Kidney (tissue), 14 donors: ENCODE data around the gene ALDH8A1. TPM values are rescaled to one million over a fixed set of nuclear protein-coding genes. Genes with fewer than 3 reads are reported as not detected.

Experiments
- DNase-seq, 5 donors: peaks; one replicate each; pipeline ENCODE4 v3.0.0-alpha.2; 2013 to 2020
- FAIRE-seq: peaks from 2 replicates; lab custom pipeline; 2012; peaks lifted over from hg19 to GRCh38; lab: Jason Lieb, UNC
- H3K27ac ChIP-seq, 2 donors: one replicate each; pipeline ENCODE4 v1.7.0; 2013; ENCODE audit warnings: low read depth in 2 of 2, low read length in 2 of 2, inconsistent platforms in 1 of 2
- H3K27me3 ChIP-seq: one replicate; pipeline ENCODE4 v1.7.1; 2013; ENCODE audit warnings: low read length, inconsistent platforms; ENCODE audit not compliant: control insufficient read depth, insufficient read depth
- H3K36me3 ChIP-seq, 3 donors: one replicate each; pipeline versions ENCODE4 v1.7.0 to v1.7.1; 2013; ENCODE audit warnings: low read length in 3 of 3, control low read depth in 1 of 3, inconsistent platforms in 1 of 3; ENCODE audit not compliant: insufficient read depth in 3 of 3, control insufficient read depth in 2 of 3
- H3K4me1 ChIP-seq, 3 donors: one replicate each; pipeline versions ENCODE4 v1.7.0 to v1.7.1; 2013; ENCODE audit warnings: low read length in 3 of 3, inconsistent platforms in 1 of 3, low read depth in 1 of 3; ENCODE audit not compliant: control insufficient read depth in 2 of 3, insufficient read depth in 2 of 3
- H3K4me3 ChIP-seq, 3 donors: one replicate each; pipeline versions ENCODE4 v1.7.0 to v1.8.1; 2013; ENCODE audit warnings: low read length in 3 of 3, control low read depth in 1 of 3, inconsistent platforms in 1 of 3
- H3K9ac ChIP-seq, 3 donors: one replicate each; pipeline versions ENCODE4 v1.7.0 to v1.7.1; 2013; ENCODE audit warnings: low read length in 3 of 3, control low read depth in 1 of 3, inconsistent platforms in 1 of 3
- H3K9me3 ChIP-seq, 3 donors: one replicate each; pipeline versions ENCODE4 v1.7.0 to v1.7.1; 2013; ENCODE audit warnings: low read length in 3 of 3, control low read depth in 1 of 3, inconsistent platforms in 1 of 3; ENCODE audit not compliant: control insufficient read depth in 2 of 3, insufficient read depth in 1 of 3
- CTCF ChIP-seq: IDR thresholded peaks from 3 replicates; pipeline ENCODE4 v1.5.1; 2012; ENCODE audit warnings: mild to moderate bottlenecking, moderate library complexity, borderline replicate concordance; ENCODE audit not compliant: insufficient read depth; ENCODE audit errors: extremely low read depth
- intact Hi-C: fragments of 100-400 bp; cut with DNase I; formaldehyde crosslinking; loops from one replicate; pipeline ENCODE4 v1.11.1; 2022
- polyA plus RNA-seq: library from polyadenylated mRNA; stranded (reverse); fragments of 350-450 nt; fragmentation: Illumina TruSeq; extraction: RNeasy Lipid Tissue Mini Kit (QIAGEN cat#74804); gene quantifications from one replicate; pipeline ENCODE4 v1.2.3, GENCODE V29; 2014; ENCODE audit warnings: low read depth, low replicate concordance; ENCODE audit not compliant: insufficient read depth
- total RNA-seq: library from RNA; stranded (reverse); fragmentation: NEBNext Ultra II Directional; extraction: Animal tissue kit (Norgen Biotek cat#: 25700); gene quantifications from one replicate; pipeline ENCODE4 v1.2.1, GENCODE V29; 2021
- donor health status: control.
- donor health status: control.
- donor health status: control.
- donor health status: control.
- donor health status: control.
- donor health status: DM: yes; HTN: yes; CAD: no.
- donor health status: Normal renal cell carcinoma (clear cell type).

The ALDH8A1 gene
- total and polyA plus RNA-seq, 2 donors from 2014 or later, result 11.2 to 56.7 TPM

GRCh38 chr6:134888316-134888715, 61.6 kb downstream of the ALDH8A1 start:
- Histone ChIP-seq H3K4me3 (no peak overlapping the region), H3K9me3 (no peaks in the 10 kb centered on the region), H3K27me3 (no peaks in the 10 kb centered on the region), H3K9ac (no peak overlapping the region), H3K4me1 (no peaks in the 10 kb centered on the region), H3K36me3 (no peaks in the 10 kb centered on the region), H3K27ac (no peak overlapping the region)
- no peak for TF ChIP-seq CTCF
- DNase-seq (no peak), FAIRE-seq (no peak)
- intact Hi-C loops, result loop anchor here (10.0 kb wide), 1 partner anchor 734 kb away; no protein-coding TSS in a partner anchor

GRCh38 chr6:134884752-134885151, 65.1 kb downstream of the ALDH8A1 start:
- Histone ChIP-seq H3K9ac (no peak overlapping the region), H3K9me3 (no peaks in the 10 kb centered on the region), H3K27ac (no peak overlapping the region), H3K4me3 (no peak overlapping the region), H3K27me3 (no peaks in the 10 kb centered on the region), H3K36me3 (no peaks in the 10 kb centered on the region), H3K4me1 (no peaks in the 10 kb centered on the region)
- DNase-seq, result no peak
- no peak for FAIRE-seq
- intact Hi-C loops, result loop anchor here (10.0 kb wide), 1 partner anchor 730 kb away; no protein-coding TSS in a partner anchor
- no peak for TF ChIP-seq CTCF

- intact Hi-C loops, result loop anchor here (10.0 kb wide), 1 partner anchor 729 kb away; no protein-coding TSS in a partner anchor
Measured at GRCh38 chr6:134883314-134883713, 66.6 kb downstream of the ALDH8A1 start.

More at GRCh38 chr6:134883314-134883713, 66.6 kb downstream of the ALDH8A1 start:
- Histone ChIP-seq H3K9ac (no peak overlapping the region), H3K27me3 (no peaks in the 10 kb centered on the region), H3K36me3 (no peaks in the 10 kb centered on the region), H3K9me3 (no peaks in the 10 kb centered on the region), H3K27ac (no peak overlapping the region), H3K4me1 (no peaks in the 10 kb centered on the region), H3K4me3 (no peak overlapping the region)
- no peak for DNase-seq
- TF ChIP-seq CTCF, result no peak
- no peak for FAIRE-seq
